HEK293T (cell line): ENCODE measurements around the gene LPAR3.

Source experiments
- CTCF ChIA-PET: fragments of 350-600 bp; formaldehyde crosslinking; extraction: SDS; loops from one replicate; lab custom pipeline; 2021; ENCODE audit warnings: antibody characterized with exemption, inconsistent platforms; lab: Yijun Ruan, JAX
- POLR2A ChIA-PET: fragments of 350-600 bp; formaldehyde crosslinking; extraction: SDS; loops from one replicate; lab custom pipeline; 2020; ENCODE audit warnings: antibody characterized with exemption, inconsistent platforms; lab: Yijun Ruan, JAX
- DNase-seq: peaks from one replicate; pipeline ENCODE4 v3.0.0; 2012; ENCODE audit warnings: mixed read lengths; ENCODE audit errors: extremely low spot score
- ARNT ChIP-seq: fragments of 450-650 bp; IDR thresholded peaks from 2 replicates; pipeline ENCODE4 v1.6.1; 2017; ENCODE audit warnings: mild to moderate bottlenecking
- BHLHE40 ChIP-seq: fragments of 450-650 bp; IDR thresholded peaks from 2 replicates; pipeline ENCODE4 v1.6.1; 2016; ENCODE audit warnings: mild to moderate bottlenecking, moderate library complexity, borderline replicate concordance
- CTBP1 ChIP-seq: fragments of 450-650 bp; IDR thresholded peaks from 2 replicates; pipeline ENCODE4 v1.6.1; 2016; ENCODE audit warnings: borderline replicate concordance
- ELF4 ChIP-seq: fragments of 450-650 bp; IDR thresholded peaks from 2 replicates; pipeline ENCODE4 v1.6.1; 2017; ENCODE audit warnings: antibody characterized with exemption
- FOXA1 ChIP-seq: fragments of 450-650 bp; IDR thresholded peaks from 2 replicates; pipeline ENCODE4 v1.6.1; 2016; ENCODE audit warnings: mild to moderate bottlenecking
- FOXK2 ChIP-seq: fragments of 450-650 bp; IDR thresholded peaks from 2 replicates; pipeline ENCODE4 v1.6.1; 2016; ENCODE audit warnings: mild to moderate bottlenecking
- FOXM1 ChIP-seq: fragments of 450-650 bp; IDR thresholded peaks from 2 replicates; pipeline ENCODE4 v1.6.1; 2017; ENCODE audit warnings: mild to moderate bottlenecking, borderline replicate concordance
- HDGF ChIP-seq: fragments of 450-650 bp; IDR thresholded peaks from 2 replicates; pipeline ENCODE4 v1.6.1; 2017; ENCODE audit warnings: antibody characterized with exemption, borderline replicate concordance
- L3MBTL2 ChIP-seq: fragments of 450-650 bp; conservative IDR thresholded peaks from 2 replicates; pipeline ENCODE4 v1.6.1; 2016; ENCODE audit warnings: mild to moderate bottlenecking
- LEF1 ChIP-seq: fragments of 450-650 bp; IDR thresholded peaks from 2 replicates; pipeline ENCODE4 v1.6.1; 2017; ENCODE audit warnings: mild to moderate bottlenecking, borderline replicate concordance
- NFRKB ChIP-seq: fragments of 450-650 bp; IDR thresholded peaks from 2 replicates; pipeline ENCODE4 v1.6.1; 2016; ENCODE audit warnings: mild to moderate bottlenecking, moderate library complexity
- PKNOX1 ChIP-seq: fragments of 450-650 bp; IDR thresholded peaks from 2 replicates; pipeline ENCODE4 v1.6.1; 2016
- SP1 ChIP-seq: fragments of 450-650 bp; IDR thresholded peaks from 2 replicates; pipeline ENCODE4 v1.6.1; 2017
- SUZ12 ChIP-seq: fragments of 450-650 bp; IDR thresholded peaks from 2 replicates; pipeline ENCODE4 v1.6.1; 2016; ENCODE audit warnings: mild to moderate bottlenecking
- TARDBP ChIP-seq: fragments of 450-650 bp; IDR thresholded peaks from 2 replicates; pipeline ENCODE4 v1.6.1; 2016
- ZNF384 ChIP-seq: fragments of 450-650 bp; IDR thresholded peaks from 2 replicates; pipeline ENCODE4 v1.6.1; 2016

The LPAR3 gene

GRCh38 chr1:84861516-84861915 is 31.5 kb downstream of the LPAR3 start:
- ChIA-PET POLR2A (no interaction called here), CTCF (no interaction called here)
- DNase-seq = no peak
- TF ChIP-seq CTBP1 (no peak), FOXA1 (no peak), LEF1 (no peak), ARNT (no peak), TARDBP (no peak), NFRKB (no peak), BHLHE40 (no peak), HDGF (no peak), L3MBTL2 (no peak), ZNF384 (no peak), SP1 (no peak), FOXK2 (no peak), PKNOX1 (no peak), FOXM1 (no peak), SUZ12 (no peak), ELF4 (no peak)

- DNase-seq = no peak
- POLR2A ChIA-PET = no interaction called here
- CTCF ChIA-PET = no interaction called here
- TF ChIP-seq FOXK2 (no peak), TARDBP (no peak), FOXA1 (no peak), LEF1 (no peak), FOXM1 (no peak), SUZ12 (no peak), ELF4 (no peak), HDGF (no peak), BHLHE40 (no peak), NFRKB (no peak), CTBP1 (no peak)
Measured at GRCh38 chr1:84859866-84860265, 33.1 kb downstream of the LPAR3 start.

GRCh38 chr1:84857906-84858305 is 35.1 kb downstream of the LPAR3 start:
- POLR2A ChIA-PET = interaction anchor here (1.5 kb wide), 1 partner anchor 190 kb away, joined by 3 read pairs; the partner anchor contains the start of gene MCOLN3
- no peak for DNase-seq
- CTCF ChIA-PET = no interaction called here
- TF ChIP-seq SUZ12 = no peak
- no peak for TF ChIP-seq ARNT
- no peak for TF ChIP-seq SP1
- TF ChIP-seq LEF1 = no peak
- no peak for TF ChIP-seq FOXK2
- no peak for TF ChIP-seq TARDBP
- TF ChIP-seq BHLHE40 = no peak
- no peak for TF ChIP-seq FOXA1
- TF ChIP-seq CTBP1 = no peak
- TF ChIP-seq NFRKB = no peak
- TF ChIP-seq ELF4 = no peak
- no peak for TF ChIP-seq HDGF
- TF ChIP-seq L3MBTL2 = no peak
- no peak for TF ChIP-seq FOXM1
- TF ChIP-seq PKNOX1 = no peak

- DNase-seq = no peak
- TF ChIP-seq SUZ12 (no peak), L3MBTL2 (no peak), CTBP1 (no peak), FOXM1 (no peak), SP1 (no peak), HDGF (no peak), TARDBP (no peak), ELF4 (no peak), PKNOX1 (no peak), FOXA1 (no peak), BHLHE40 (no peak), FOXK2 (no peak), ARNT (no peak), NFRKB (no peak), ZNF384 (no peak), LEF1 (no peak)
- ChIA-PET CTCF (interaction anchor here (1.3 kb wide), 1 partner anchor 75 kb away, joined by 3 read pairs; no protein-coding TSS in a partner anchor), POLR2A (interaction anchor here (1.5 kb wide), 1 partner anchor 191 kb away, joined by 3 read pairs; the partner anchor contains the start of gene MCOLN3)
Measured at GRCh38 chr1:84856726-84857270, 36.2 kb downstream of the LPAR3 start.

GRCh38 chr1:84855691-84856630 is 37.0 kb downstream of the LPAR3 start:
- POLR2A ChIA-PET = no interaction called here
- DNase-seq = no peak
- CTCF ChIA-PET = interaction anchor here (1.3 kb wide), 1 partner anchor 74 kb away, joined by 3 read pairs; no protein-coding TSS in a partner anchor
- TF ChIP-seq NFRKB (no peak), FOXM1 (no peak), ARNT (no peak), LEF1 (no peak), FOXA1 (no peak), FOXK2 (no peak)
